ENCODE data around the gene CACNA1D. TPM values are rescaled to one million over a fixed set of nuclear protein-coding genes. Genes with fewer than 3 reads are reported as not detected.

CACNA1D gene
- total RNA-seq, 1 donor from 2014 or later = 1.9 TPM

- no peak for TF ChIP-seq CTCF (IDR thresholded peaks at IDR 0.05)
- Mint-ChIP-seq H3K27ac (no peak overlapping the region), H3K27me3 (peaks cover 16% of the 10 kb centered on the region), H3K4me1 (no peaks in the 10 kb centered on the region), H3K9me3 (no peaks in the 10 kb centered on the region), H3K4me3 (no peak overlapping the region), H3K36me3 (ENCODE audit: low read depth) (no peaks in the 10 kb centered on the region)
- DNase-seq (no peak), ATAC-seq (ENCODE audit: low read depth) (no peak)
- intact Hi-C loops (cut with micrococcal nuclease) = no loop called here
- ChIA-PET POLR2A (no interaction called here), CTCF (interaction anchor here (0.8 kb wide), 1 partner anchor 8 kb away, joined by 4 read pairs; no protein-coding TSS in a partner anchor)
Measured at GRCh38 chr3:53525765-53526703, 31.6 kb downstream of the CACNA1D start.

GRCh38 chr3:53526704-53527055 lies 32.3 kb downstream of the CACNA1D start:
- intact Hi-C loops (cut with micrococcal nuclease) = no loop called here
- Mint-ChIP-seq H3K4me1 (no peaks in the 10 kb centered on the region), H3K27ac (no peak overlapping the region), H3K4me3 (no peak overlapping the region), H3K27me3 (peaks cover 16% of the 10 kb centered on the region), H3K36me3 (ENCODE audit: low read depth) (no peaks in the 10 kb centered on the region), H3K9me3 (no peaks in the 10 kb centered on the region)
- ATAC-seq (ENCODE audit: low read depth) = no peak
- POLR2A ChIA-PET = no interaction called here
- TF ChIP-seq CTCF (IDR thresholded peaks at IDR 0.05) = no peak
- CTCF ChIA-PET = no interaction called here
- no peak for DNase-seq

GRCh38 chr3:53530205-53530604 lies 35.8 kb downstream of the CACNA1D start:
- Mint-ChIP-seq H3K27ac (no peak overlapping the region), H3K9me3 (no peaks in the 10 kb centered on the region), H3K4me1 (no peaks in the 10 kb centered on the region), H3K36me3 (ENCODE audit: low read depth) (no peaks in the 10 kb centered on the region), H3K4me3 (no peak overlapping the region), H3K27me3 (peaks cover 12% of the 10 kb centered on the region)
- ChIA-PET CTCF (no interaction called here), POLR2A (no interaction called here)
- no peak for DNase-seq
- intact Hi-C loops (cut with micrococcal nuclease) = loop anchor here (2.0 kb wide), 1 partner anchor 181 kb away; no protein-coding TSS in a partner anchor
- ATAC-seq (ENCODE audit: low read depth) = no peak
- TF ChIP-seq CTCF (IDR thresholded peaks at IDR 0.05) = no peak

GRCh38 chr3:53531749-53532148 lies 37.3 kb downstream of the CACNA1D start:
- ChIA-PET CTCF (no interaction called here), POLR2A (no interaction called here)
- ATAC-seq (ENCODE audit: low read depth) = no peak
- Mint-ChIP-seq H3K27me3 (peaks cover 12% of the 10 kb centered on the region), H3K36me3 (ENCODE audit: low read depth) (no peaks in the 10 kb centered on the region), H3K4me3 (no peak overlapping the region), H3K4me1 (no peaks in the 10 kb centered on the region), H3K27ac (no peak overlapping the region), H3K9me3 (no peaks in the 10 kb centered on the region)
- TF ChIP-seq CTCF (IDR thresholded peaks at IDR 0.05) = no peak
- no peak for DNase-seq
- intact Hi-C loops (cut with micrococcal nuclease) = loop anchor here (2.0 kb wide), 1 partner anchor 179 kb away; no protein-coding TSS in a partner anchor

GRCh38 chr3:53533472-53533871 lies 39.1 kb downstream of the CACNA1D start:
- Mint-ChIP-seq H3K27me3 (peaks cover 13% of the 10 kb centered on the region), H3K4me1 (no peaks in the 10 kb centered on the region), H3K27ac (no peak overlapping the region), H3K4me3 (no peak overlapping the region), H3K9me3 (no peaks in the 10 kb centered on the region), H3K36me3 (ENCODE audit: low read depth) (no peaks in the 10 kb centered on the region)
- intact Hi-C loops (cut with micrococcal nuclease) = no loop called here
- no peak for ATAC-seq (ENCODE audit: low read depth)
- TF ChIP-seq CTCF (IDR thresholded peaks at IDR 0.05) = no peak
- ChIA-PET CTCF (interaction anchor here (0.6 kb wide), 1 partner anchor 8 kb away, joined by 4 read pairs; no protein-coding TSS in a partner anchor), POLR2A (no interaction called here)
- no peak for DNase-seq

All from activated B cell treated with CpG ODN at 0.5 μM for 24 hours (primary cell).